ENCODE results near the gene SCAF1.

Gene SCAF1

GRCh38 chr19:49700563-49700962 is 58.6 kb downstream of the SCAF1 start:
- no peak overlapping the region for H3K27ac ChIP-seq (replicated peaks)
- H3K4me3 ChIP-seq (replicated peaks; ENCODE audit: insufficient read depth, low read length): no peak overlapping the region
- TF ChIP-seq CTCF (IDR thresholded peaks at IDR 0.05; ENCODE audit: insufficient read depth, low read length) (no peak), REST (IDR thresholded peaks at IDR 0.05; ENCODE audit: insufficient replicate concordance, low read depth) (no peak), POLR2AphosphoS5 (IDR thresholded peaks at IDR 0.05; ENCODE audit: low read depth) (no peak), SPI1 (IDR thresholded peaks at IDR 0.05; ENCODE audit: borderline replicate concordance, low read depth) (no peak), GABPA (IDR thresholded peaks at IDR 0.05; ENCODE audit: low read depth) (no peak)
- no peak for DNase-seq (ENCODE audit: low read depth in 1 of 2, low spot score in 1 of 2)
- H3K27me3 ChIP-seq (ENCODE audit: insufficient read depth, poor library complexity, severe bottlenecking): peaks cover 2% of the 10 kb centered on the region

GRCh38 chr19:49701271-49701786 is 59.3 kb downstream of the SCAF1 start:
- no peak overlapping the region for H3K4me3 ChIP-seq (replicated peaks; ENCODE audit: insufficient read depth, low read length)

More at GRCh38 chr19:49701271-49701786, 59.3 kb downstream of the SCAF1 start:
- Histone ChIP-seq H3K27me3 (ENCODE audit: insufficient read depth, poor library complexity, severe bottlenecking) (peaks cover 2% of the 10 kb centered on the region), H3K27ac (replicated peaks) (no peak overlapping the region)
- no peak for DNase-seq (ENCODE audit: low read depth in 1 of 2, low spot score in 1 of 2)
- TF ChIP-seq SPI1 (IDR thresholded peaks at IDR 0.05; ENCODE audit: borderline replicate concordance, low read depth) (no peak), GABPA (IDR thresholded peaks at IDR 0.05; ENCODE audit: low read depth) (no peak), REST (IDR thresholded peaks at IDR 0.05; ENCODE audit: insufficient replicate concordance, low read depth) (no peak), CTCF (IDR thresholded peaks at IDR 0.05; ENCODE audit: insufficient read depth, low read length) (no peak)
